ENCODE data around the gene ARHGEF28. TPM values are rescaled to one million over a fixed set of nuclear protein-coding genes. Genes with fewer than 3 reads are reported as not detected.
A peak's percentile ranks its signal among the peaks of the same experiment; 100 is the strongest.

The ARHGEF28 gene, protein sequence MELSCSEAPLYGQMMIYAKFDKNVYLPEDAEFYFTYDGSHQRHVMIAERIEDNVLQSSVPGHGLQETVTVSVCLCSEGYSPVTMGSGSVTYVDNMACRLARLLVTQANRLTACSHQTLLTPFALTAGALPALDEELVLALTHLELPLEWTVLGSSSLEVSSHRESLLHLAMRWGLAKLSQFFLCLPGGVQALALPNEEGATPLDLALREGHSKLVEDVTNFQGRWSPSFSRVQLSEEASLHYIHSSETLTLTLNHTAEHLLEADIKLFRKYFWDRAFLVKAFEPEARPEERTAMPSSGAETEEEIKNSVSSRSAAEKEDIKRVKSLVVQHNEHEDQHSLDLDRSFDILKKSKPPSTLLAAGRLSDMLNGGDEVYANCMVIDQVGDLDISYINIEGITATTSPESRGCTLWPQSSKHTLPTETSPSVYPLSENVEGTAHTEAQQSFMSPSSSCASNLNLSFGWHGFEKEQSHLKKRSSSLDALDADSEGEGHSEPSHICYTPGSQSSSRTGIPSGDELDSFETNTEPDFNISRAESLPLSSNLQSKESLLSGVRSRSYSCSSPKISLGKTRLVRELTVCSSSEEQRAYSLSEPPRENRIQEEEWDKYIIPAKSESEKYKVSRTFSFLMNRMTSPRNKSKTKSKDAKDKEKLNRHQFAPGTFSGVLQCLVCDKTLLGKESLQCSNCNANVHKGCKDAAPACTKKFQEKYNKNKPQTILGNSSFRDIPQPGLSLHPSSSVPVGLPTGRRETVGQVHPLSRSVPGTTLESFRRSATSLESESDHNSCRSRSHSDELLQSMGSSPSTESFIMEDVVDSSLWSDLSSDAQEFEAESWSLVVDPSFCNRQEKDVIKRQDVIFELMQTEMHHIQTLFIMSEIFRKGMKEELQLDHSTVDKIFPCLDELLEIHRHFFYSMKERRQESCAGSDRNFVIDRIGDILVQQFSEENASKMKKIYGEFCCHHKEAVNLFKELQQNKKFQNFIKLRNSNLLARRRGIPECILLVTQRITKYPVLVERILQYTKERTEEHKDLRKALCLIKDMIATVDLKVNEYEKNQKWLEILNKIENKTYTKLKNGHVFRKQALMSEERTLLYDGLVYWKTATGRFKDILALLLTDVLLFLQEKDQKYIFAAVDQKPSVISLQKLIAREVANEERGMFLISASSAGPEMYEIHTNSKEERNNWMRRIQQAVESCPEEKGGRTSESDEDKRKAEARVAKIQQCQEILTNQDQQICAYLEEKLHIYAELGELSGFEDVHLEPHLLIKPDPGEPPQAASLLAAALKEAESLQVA (N-terminal part only)
- 1 to 10 TPM; 2.3 to 7.1 (median 5.8) TPM for total RNA-seq
- 3.2 TPM for total RNA-seq (2013)

DNA sequence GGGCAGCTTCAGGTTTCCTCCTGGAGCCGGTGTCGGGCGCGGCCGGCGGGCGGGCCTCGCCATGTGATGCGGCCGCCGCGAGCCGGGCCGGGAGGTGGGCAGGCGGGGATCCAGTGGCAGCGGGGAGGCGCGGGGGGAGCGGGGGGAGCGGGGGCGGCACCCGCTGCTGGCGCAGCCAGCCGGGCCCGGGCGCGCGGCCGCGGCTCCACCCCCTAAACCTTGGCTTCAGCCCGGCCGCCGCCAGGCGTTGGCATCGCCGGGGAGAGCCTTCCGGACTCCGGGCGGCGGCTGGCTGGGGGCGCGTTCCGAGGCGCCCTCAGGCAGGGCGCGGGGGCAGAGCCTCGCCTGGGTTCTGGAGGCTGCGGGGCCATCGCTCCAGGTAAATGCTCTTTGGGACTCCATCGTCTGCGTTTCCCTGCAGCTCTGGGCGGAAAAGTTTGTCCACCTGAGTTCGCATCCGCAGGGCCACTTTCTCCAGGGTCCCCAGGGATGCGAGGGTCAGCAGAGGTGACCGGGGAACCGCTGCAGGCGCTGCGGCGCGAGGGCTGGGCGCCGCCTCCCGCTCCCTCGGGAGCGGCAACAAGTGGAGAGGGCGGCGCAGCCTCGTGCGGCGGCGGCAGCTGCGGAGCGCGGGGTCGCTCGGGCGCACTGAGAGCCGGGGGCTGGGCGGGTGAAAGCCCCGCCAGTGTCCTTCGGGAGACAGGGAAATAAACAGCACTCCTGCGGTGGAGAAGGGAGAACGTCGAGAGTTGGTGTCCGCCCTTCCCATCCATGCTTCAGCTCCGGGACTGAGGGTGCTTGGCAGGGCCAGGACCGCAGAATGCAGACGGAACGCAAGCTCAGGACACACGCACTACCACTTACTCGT, at the start of gene ARHGEF28:
ARHGEF28 (plus strand) TSS at position 253 of the 868 bp plus-strand sequence. CDS start 58,656 bp downstream, outside the sequence.
- 3% methylated on average over 92 of the region's 92 CpGs for WGBS (ENCODE audit: insufficient coverage)
- Histone ChIP-seq H3K9me3 (ENCODE audit: control insufficient read depth, insufficient read depth, low read length) (no peaks in the 10 kb centered on the region), H3K4me3 (ENCODE audit: low read length) (peak within 1 kb of the TSS; percentile 34), H3K27ac (ENCODE audit: low read length) (no peak within 1 kb of the TSS), H3K27me3 (ENCODE audit: control insufficient read depth, insufficient read depth, low read length) (peaks cover 18% of the 10 kb centered on the region), H3K36me3 (ENCODE audit: control insufficient read depth, insufficient read depth, low read length) (no peaks in the 10 kb centered on the region), H3K4me1 (ENCODE audit: control insufficient read depth, insufficient read depth, low read length) (peaks cover 11% of the 10 kb centered on the region)
- Mint-ChIP-seq H3K27ac (no peak within 1 kb of the TSS), H3K4me3 (peak within 1 kb of the TSS; percentile 84), H3K4me1 (peaks cover 0 to 4% of the 10 kb centered on the region in 2 donors), H3K36me3 (no peaks in the 10 kb centered on the region), H3K9me3 (no peaks in the 10 kb centered on the region), H3K27me3 (ENCODE audit: low read depth in 2 of 2) (peaks cover 23 to 31% of the 10 kb centered on the region in 2 donors)
- intact Hi-C loops (cut with micrococcal nuclease): loop anchor here (10.0 kb wide), 1 partner anchor 69 kb away; no protein-coding TSS in a partner anchor
- TF ChIP-seq, protein P1, sequence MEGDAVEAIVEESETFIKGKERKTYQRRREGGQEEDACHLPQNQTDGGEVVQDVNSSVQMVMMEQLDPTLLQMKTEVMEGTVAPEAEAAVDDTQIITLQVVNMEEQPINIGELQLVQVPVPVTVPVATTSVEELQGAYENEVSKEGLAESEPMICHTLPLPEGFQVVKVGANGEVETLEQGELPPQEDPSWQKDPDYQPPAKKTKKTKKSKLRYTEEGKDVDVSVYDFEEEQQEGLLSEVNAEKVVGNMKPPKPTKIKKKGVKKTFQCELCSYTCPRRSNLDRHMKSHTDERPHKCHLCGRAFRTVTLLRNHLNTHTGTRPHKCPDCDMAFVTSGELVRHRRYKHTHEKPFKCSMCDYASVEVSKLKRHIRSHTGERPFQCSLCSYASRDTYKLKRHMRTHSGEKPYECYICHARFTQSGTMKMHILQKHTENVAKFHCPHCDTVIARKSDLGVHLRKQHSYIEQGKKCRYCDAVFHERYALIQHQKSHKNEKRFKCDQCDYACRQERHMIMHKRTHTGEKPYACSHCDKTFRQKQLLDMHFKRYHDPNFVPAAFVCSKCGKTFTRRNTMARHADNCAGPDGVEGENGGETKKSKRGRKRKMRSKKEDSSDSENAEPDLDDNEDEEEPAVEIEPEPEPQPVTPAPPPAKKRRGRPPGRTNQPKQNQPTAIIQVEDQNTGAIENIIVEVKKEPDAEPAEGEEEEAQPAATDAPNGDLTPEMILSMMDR (IDR thresholded peaks at IDR 0.05): no peak
- DNase-seq (peak; percentile 48 to 63), ATAC-seq (peak; percentile 88 to 95 (median 93))

DNA sequence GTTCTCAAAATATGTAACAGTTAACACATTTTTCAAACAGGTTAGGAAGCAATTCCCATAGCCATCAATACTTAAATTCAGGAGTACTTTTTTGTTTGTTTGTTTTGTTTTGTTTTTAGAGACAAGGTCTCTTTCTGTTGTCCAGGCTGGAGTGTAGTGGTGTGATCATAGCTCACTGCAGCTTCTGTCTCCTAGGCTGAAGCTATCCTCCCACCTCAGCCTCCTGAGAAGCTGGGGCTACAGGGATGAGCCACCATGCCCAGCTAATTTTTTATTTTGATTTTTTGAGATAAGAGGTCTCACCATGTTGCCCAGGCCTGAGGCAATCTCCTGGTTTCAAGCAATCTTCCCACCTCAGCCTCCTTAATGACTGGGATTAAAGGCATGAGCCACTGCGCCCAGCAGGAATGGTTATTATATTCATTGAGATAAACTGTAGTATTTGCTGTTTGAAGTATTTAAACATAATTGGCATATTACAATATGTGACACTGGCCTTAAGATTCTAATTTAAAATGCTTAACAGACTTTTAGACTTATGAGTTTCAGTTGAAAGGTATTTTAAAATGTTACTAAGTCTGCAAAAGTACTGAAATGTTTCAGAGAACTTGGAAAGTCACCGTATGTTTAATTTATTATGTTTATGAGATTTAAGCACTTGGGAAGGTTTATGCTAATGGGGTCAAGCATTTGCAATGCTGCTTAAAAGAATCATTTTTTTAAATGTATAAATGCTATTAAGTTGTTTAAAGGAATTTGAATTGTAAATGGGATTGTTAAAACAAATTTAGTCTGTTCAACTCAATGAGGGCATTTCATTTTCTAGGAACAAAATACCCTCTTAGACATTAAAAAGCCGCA, 43.5 kb upstream of the ARHGEF28 start:
- Mint-ChIP-seq H3K4me1 (no peaks in the 10 kb centered on the region), H3K27ac (no peak overlapping the region), H3K4me3 (no peak overlapping the region), H3K36me3 (peaks cover 17% of the 10 kb centered on the region), H3K27me3 (ENCODE audit: low read depth in 2 of 2) (no peaks in the 10 kb centered on the region), H3K9me3 (no peaks in the 10 kb centered on the region)
- Histone ChIP-seq H3K27me3 (ENCODE audit: control insufficient read depth, insufficient read depth, low read length) (no peaks in the 10 kb centered on the region), H3K4me1 (ENCODE audit: control insufficient read depth, insufficient read depth, low read length) (no peaks in the 10 kb centered on the region), H3K4me3 (ENCODE audit: low read length) (no peak overlapping the region), H3K36me3 (ENCODE audit: control insufficient read depth, insufficient read depth, low read length) (peaks cover 37% of the 10 kb centered on the region), H3K9me3 (ENCODE audit: control insufficient read depth, insufficient read depth, low read length) (no peaks in the 10 kb centered on the region), H3K27ac (ENCODE audit: low read length) (no peak overlapping the region)
- intact Hi-C loops (cut with micrococcal nuclease): no loop called here
- WGBS (ENCODE audit: insufficient coverage): 50% methylated on average over 2 of the region's 3 CpGs
- TF ChIP-seq, protein P1 (IDR thresholded peaks at IDR 0.05): no peak
- ATAC-seq: no peak
- DNase-seq: no peak

DNA sequence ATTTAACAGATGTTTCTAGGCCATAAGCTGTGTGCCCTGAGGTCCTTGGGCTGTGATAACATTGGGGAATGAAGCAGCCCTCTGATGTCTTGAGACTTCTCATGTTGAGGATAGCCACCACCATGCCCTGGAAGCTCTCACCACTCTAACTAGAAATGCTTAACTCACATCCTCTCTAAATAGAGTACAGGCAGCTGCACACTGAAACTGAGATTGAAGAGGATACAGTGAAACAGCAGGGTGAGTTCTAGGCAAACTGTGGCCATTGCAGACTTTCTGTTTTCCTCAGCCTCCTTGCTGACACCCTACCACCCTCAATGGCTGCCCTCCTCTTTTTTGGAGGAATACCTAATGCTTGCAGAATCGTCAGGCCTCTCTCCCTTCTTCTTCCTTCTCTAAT, 38.1 kb upstream of the ARHGEF28 start:
- Mint-ChIP-seq H3K9me3 (no peaks in the 10 kb centered on the region), H3K27ac (no peak overlapping the region), H3K4me3 (no peak overlapping the region), H3K27me3 (ENCODE audit: low read depth in 2 of 2) (no peaks in the 10 kb centered on the region), H3K36me3 (no peaks in the 10 kb centered on the region), H3K4me1 (no peaks in the 10 kb centered on the region)
- no peaks in the 10 kb centered on the region for H3K36me3 ChIP-seq (ENCODE audit: control insufficient read depth, insufficient read depth, low read length)
- intact Hi-C loops (cut with micrococcal nuclease): no loop called here
- DNase-seq: no peak
- ATAC-seq: no peak
- H3K4me3 ChIP-seq (ENCODE audit: low read length): no peak overlapping the region
- no peaks in the 10 kb centered on the region for H3K27me3 ChIP-seq (ENCODE audit: control insufficient read depth, insufficient read depth, low read length)
- WGBS (ENCODE audit: insufficient coverage): 80% methylated on average over 1 of the region's 1 CpG
- no peaks in the 10 kb centered on the region for H3K4me1 ChIP-seq (ENCODE audit: control insufficient read depth, insufficient read depth, low read length)
- no peaks in the 10 kb centered on the region for H3K9me3 ChIP-seq (ENCODE audit: control insufficient read depth, insufficient read depth, low read length)
- TF ChIP-seq, protein P1 (IDR thresholded peaks at IDR 0.05): no peak
- no peak overlapping the region for H3K27ac ChIP-seq (ENCODE audit: low read length)
